Chondrocyte (in vitro differentiated cells): ENCODE data around the gene PGBD1. TPM values are rescaled to one million over a fixed set of nuclear protein-coding genes. Genes with fewer than 3 reads are reported as not detected.

ENCODE experiments used
- DNase-seq: peaks from one replicate; pipeline ENCODE4 v3.0.0; 2021; ENCODE audit warnings: mixed read lengths, low spot score
- H3K27ac Mint-ChIP-seq: one replicate; pipeline ENCODE4 v1.8.0; 2021; ENCODE audit warnings: mild to moderate bottlenecking, moderate library complexity, mixed read lengths; ENCODE audit not compliant: unreplicated experiment
- H3K27me3 Mint-ChIP-seq: 2 replicates; pipeline ENCODE4 v1.8.0; 2021; ENCODE audit warnings: low read depth, mixed read lengths
- H3K36me3 Mint-ChIP-seq: 2 replicates; pipeline ENCODE4 v1.8.0; 2021; ENCODE audit warnings: low read depth, mixed read lengths
- H3K4me1 Mint-ChIP-seq: 2 replicates; pipeline ENCODE4 v1.8.0; 2021; ENCODE audit warnings: low read depth, mild to moderate bottlenecking, mixed read lengths
- H3K4me3 Mint-ChIP-seq: one replicate; pipeline ENCODE4 v1.8.0; 2021; ENCODE audit warnings: mild to moderate bottlenecking, moderate library complexity, mixed read lengths; ENCODE audit not compliant: unreplicated experiment
- H3K9me3 Mint-ChIP-seq: 2 replicates; pipeline ENCODE4 v1.8.0; 2021; ENCODE audit warnings: low read depth, mixed read lengths
- CTCF ChIP-seq: fragments of 200-600 bp; sonication (generic); IDR thresholded peaks from 2 replicates; pipeline ENCODE4 v1.5.0; 2021; ENCODE audit warnings: antibody characterized with exemption, mild to moderate bottlenecking, moderate library complexity
- total RNA-seq: library from RNA; stranded (reverse); gene quantifications from 3 replicates; pipeline ENCODE4 v1.2.1, GENCODE V29; 2021

The PGBD1 gene
- total RNA-seq, 1 donor from 2014 or later: 8.5 TPM

- H3K27ac Mint-ChIP-seq: no peak overlapping the region
- H3K36me3 Mint-ChIP-seq: no peaks in the 10 kb centered on the region
- DNase-seq: no peak
- peaks cover 4% of the 10 kb centered on the region for H3K9me3 Mint-ChIP-seq
- H3K27me3 Mint-ChIP-seq: no peaks in the 10 kb centered on the region
- no peak for TF ChIP-seq CTCF
- peaks cover 3% of the 10 kb centered on the region for H3K4me1 Mint-ChIP-seq
- H3K4me3 Mint-ChIP-seq: no peak overlapping the region
These were observed 55.1 kb downstream of the PGBD1 start for GRCh38 chr6:28336284-28337120.

GRCh38 chr6:28337121-28337520 lies 55.7 kb downstream of the PGBD1 start:
- Mint-ChIP-seq H3K9me3 (peaks cover 4% of the 10 kb centered on the region), H3K36me3 (no peaks in the 10 kb centered on the region), H3K4me3 (no peak overlapping the region), H3K27ac (no peak overlapping the region), H3K27me3 (no peaks in the 10 kb centered on the region), H3K4me1 (peaks cover 3% of the 10 kb centered on the region)
- DNase-seq: no peak
- TF ChIP-seq CTCF: no peak

GRCh38 chr6:28340310-28341095 lies 59.1 kb downstream of the PGBD1 start:
- H3K4me3 Mint-ChIP-seq: no peak overlapping the region
- no peaks in the 10 kb centered on the region for H3K36me3 Mint-ChIP-seq
- no peak for DNase-seq
- H3K27me3 Mint-ChIP-seq: peaks cover 10% of the 10 kb centered on the region
- peaks cover 4% of the 10 kb centered on the region for H3K9me3 Mint-ChIP-seq
- H3K27ac Mint-ChIP-seq: no peak overlapping the region
- no peak for TF ChIP-seq CTCF
- no peaks in the 10 kb centered on the region for H3K4me1 Mint-ChIP-seq

GRCh38 chr6:28343898-28344677 lies 62.7 kb downstream of the PGBD1 start:
- Mint-ChIP-seq H3K27ac (no peak overlapping the region), H3K4me1 (no peaks in the 10 kb centered on the region), H3K4me3 (no peak overlapping the region), H3K9me3 (peaks cover 4% of the 10 kb centered on the region), H3K36me3 (no peaks in the 10 kb centered on the region), H3K27me3 (peaks cover 26% of the 10 kb centered on the region)
- DNase-seq: no peak
- TF ChIP-seq CTCF: no peak

- no peak for TF ChIP-seq CTCF
- peaks cover 9% of the 10 kb centered on the region for H3K4me1 Mint-ChIP-seq
- peaks cover 26% of the 10 kb centered on the region for H3K27me3 Mint-ChIP-seq
- H3K9me3 Mint-ChIP-seq: peaks cover 3% of the 10 kb centered on the region
- no peak for DNase-seq
- H3K4me3 Mint-ChIP-seq: no peak overlapping the region
- no peaks in the 10 kb centered on the region for H3K36me3 Mint-ChIP-seq
- no peak overlapping the region for H3K27ac Mint-ChIP-seq
These were observed 63.8 kb downstream of the PGBD1 start for GRCh38 chr6:28345201-28345600.
